CD4-positive, alpha-beta T cell (primary cell): ENCODE measurements around the gene PLK3. TPM values are rescaled to one million over a fixed set of nuclear protein-coding genes. Genes with fewer than 3 reads are reported as not detected.

Experiments used
- ATAC-seq: fragments of 200-7000 bp; cut with Tn5 transposase; one replicate; pipeline ENCODE4 v1.10.0; 2022; ENCODE audit warnings: mild to moderate bottlenecking; ENCODE audit not compliant: poor library complexity
- CTCF ChIA-PET: fragments of 350-600 bp; sonication (Branson Sonifier 250); formaldehyde crosslinking; loops from one replicate; lab custom pipeline; 2021; ENCODE audit warnings: antibody characterized with exemption, inconsistent platforms; lab: Charles Lee
- POLR2A ChIA-PET: fragments of 350-600 bp; sonication (Branson Sonifier 250); formaldehyde crosslinking; loops from one replicate; lab custom pipeline; 2021; ENCODE audit warnings: antibody characterized with exemption, inconsistent platforms; lab: Charles Lee
- DNase-seq, 14 experiments: peaks; one replicate each; pipeline ENCODE4 v3.0.0-alpha.2; 2013 to 2020; ENCODE audit warnings: mixed read lengths in 2 of 14
- H3K27ac ChIP-seq, 2 donors: one replicate each; pipeline versions ENCODE4 v1.5.1 to v1.7.0; 2013; ENCODE audit warnings: low read length in 2 of 2, low read depth in 1 of 2, mild to moderate bottlenecking in 1 of 2
- H3K27me3 ChIP-seq, 2 experiments: 1 replicate in 1 of 2; 2 replicates in 1 of 2; pipeline versions ENCODE4 v1.6.1 to v1.7.0; 2013; ENCODE audit warnings: low read length in 2 of 2, control low read depth in 1 of 2, mild to moderate bottlenecking in 1 of 2, moderate library complexity in 1 of 2; ENCODE audit not compliant: insufficient read depth in 2 of 2, control insufficient read depth in 1 of 2
- H3K36me3 ChIP-seq: one replicate; pipeline ENCODE4 v1.6.1; 2013; ENCODE audit warnings: low read length, control low read depth; ENCODE audit not compliant: insufficient read depth
- H3K4me1 ChIP-seq: one replicate; pipeline ENCODE4 v1.6.1; 2013; ENCODE audit warnings: low read length, control low read depth; ENCODE audit not compliant: insufficient read depth
- H3K4me3 ChIP-seq: one replicate; pipeline ENCODE4 v1.5.1; 2013; ENCODE audit warnings: mild to moderate bottlenecking, low read length, moderate library complexity
- H3K9me3 ChIP-seq, 2 experiments: 1 replicate in 1 of 2; 2 replicates in 1 of 2; pipeline versions ENCODE4 v1.6.1 to v1.7.0; 2013; ENCODE audit warnings: low read length in 2 of 2, mild to moderate bottlenecking in 2 of 2, control low read depth in 1 of 2, moderate library complexity in 1 of 2; ENCODE audit not compliant: control insufficient read depth in 1 of 2, insufficient read depth in 1 of 2
- H3K27ac Mint-ChIP-seq: one replicate; pipeline ENCODE4 v1.8.0; 2020; ENCODE audit warnings: mixed read lengths
- H3K27me3 Mint-ChIP-seq: one replicate; pipeline ENCODE4 v1.8.0; 2021; ENCODE audit warnings: mixed read lengths
- H3K36me3 Mint-ChIP-seq: one replicate; pipeline ENCODE4 v1.8.0; 2021; ENCODE audit warnings: low read depth, mixed read lengths
- H3K4me1 Mint-ChIP-seq: one replicate; pipeline ENCODE4 v1.8.0; 2021; ENCODE audit warnings: low read depth, mixed read lengths
- H3K4me3 Mint-ChIP-seq: one replicate; pipeline ENCODE4 v1.8.0; 2020; ENCODE audit warnings: mild to moderate bottlenecking, mixed read lengths
- H3K9me3 Mint-ChIP-seq: one replicate; pipeline ENCODE4 v1.8.0; 2020; ENCODE audit warnings: mixed read lengths
- intact Hi-C, 2 experiments: fragments of 100-400 bp; cut with DNase I in 1 of 2; cut with micrococcal nuclease in 1 of 2; formaldehyde crosslinking; loops; one replicate each; pipeline versions ENCODE4 v1.15.1 to v1.9.0; 2023 to 2025; cut with DNase I, micrococcal nuclease
- total RNA-seq, 174 experiments: library from RNA in 2 of 174; stranded (reverse) in 2 of 174; gene quantifications; one replicate each; pipeline ENCODE4 v1.2.3 and lab custom pipeline; 2021 to 2026
- TF ChIP-seq, protein P1 (sequence below): fragments of 200-600 bp; IDR thresholded peaks from one replicate; pipeline ENCODE4 v1.8.0; 2022; ENCODE audit warnings: antibody characterized with exemption, mild to moderate bottlenecking

PLK3 gene
- total RNA-seq, 2 experiments from 2014 or later = 794 TPM

DNA sequence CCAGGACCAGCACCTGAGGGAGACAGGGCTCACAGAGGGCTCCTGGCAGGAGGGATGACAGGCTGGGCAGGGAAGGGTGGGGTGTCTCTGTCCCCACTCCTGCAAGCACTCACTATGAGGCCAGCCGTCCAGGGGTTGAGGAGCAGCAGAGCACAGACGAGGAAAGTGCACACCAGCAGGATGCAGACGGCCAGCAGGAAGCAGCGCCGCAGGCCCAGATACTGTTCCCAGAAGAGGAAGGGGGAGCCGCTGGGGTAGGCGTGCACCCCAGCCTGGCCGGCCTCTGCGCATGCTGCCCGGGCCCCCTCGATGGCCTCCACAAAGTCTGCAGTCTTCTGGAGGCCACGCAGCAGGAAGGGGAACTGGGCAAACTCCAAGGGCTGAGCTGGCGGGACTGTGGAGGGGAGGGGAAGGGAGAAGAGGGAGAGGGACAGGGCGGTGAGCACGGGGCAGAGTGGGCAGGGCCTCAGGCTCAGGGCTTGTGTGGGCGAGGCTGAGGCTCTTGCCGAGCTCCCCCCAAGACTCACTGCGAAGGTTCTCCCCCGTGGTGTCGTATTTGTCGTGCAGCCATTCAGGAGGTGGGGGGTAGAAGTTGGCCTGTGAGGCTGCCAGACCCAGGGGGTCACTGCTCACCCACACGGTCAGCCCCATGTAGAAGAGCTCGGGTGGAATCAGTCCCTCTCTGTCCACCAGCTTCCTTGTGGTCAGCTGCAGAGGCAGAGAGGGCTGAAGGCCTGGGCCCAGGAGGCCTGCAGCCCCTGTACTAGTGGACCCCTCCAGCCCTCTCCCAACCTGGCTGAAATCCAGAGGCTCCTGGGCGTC, 26.4 kb downstream of the PLK3 start:
- Mint-ChIP-seq H3K9me3 (no peaks in the 10 kb centered on the region), H3K4me1 (peaks cover under 1% of the 10 kb centered on the region), H3K4me3 (no peak overlapping the region), H3K36me3 (no peaks in the 10 kb centered on the region), H3K27me3 (no peaks in the 10 kb centered on the region), H3K27ac (no peak overlapping the region)
- Histone ChIP-seq H3K9me3 (no peaks in the 10 kb centered on the region), H3K27me3 (no peaks in the 10 kb centered on the region), H3K27ac (no peak overlapping the region), H3K4me3 (no peak overlapping the region), H3K4me1 (peaks cover 5% of the 10 kb centered on the region), H3K36me3 (no peaks in the 10 kb centered on the region)
- ATAC-seq = no peak
- intact Hi-C loops = loop anchor here in 1 of 2 experiments (10.0 kb wide), 1 partner anchor 612 kb away; the partner anchor contains the start of gene DMAP1
- ChIA-PET CTCF (interaction anchor here (0.5 kb wide), 1 partner anchor 1547 kb away, joined by 3 read pairs; no protein-coding TSS in a partner anchor), POLR2A (interaction anchor here (0.9 to 12.2 kb wide), 4 partner anchors 9 to 105 kb away, joined by 3 to 599 read pairs (median 4); partner anchors contain the start of genes BTBD19, DYNLT4 and PLK3)
- TF ChIP-seq, protein P1, sequence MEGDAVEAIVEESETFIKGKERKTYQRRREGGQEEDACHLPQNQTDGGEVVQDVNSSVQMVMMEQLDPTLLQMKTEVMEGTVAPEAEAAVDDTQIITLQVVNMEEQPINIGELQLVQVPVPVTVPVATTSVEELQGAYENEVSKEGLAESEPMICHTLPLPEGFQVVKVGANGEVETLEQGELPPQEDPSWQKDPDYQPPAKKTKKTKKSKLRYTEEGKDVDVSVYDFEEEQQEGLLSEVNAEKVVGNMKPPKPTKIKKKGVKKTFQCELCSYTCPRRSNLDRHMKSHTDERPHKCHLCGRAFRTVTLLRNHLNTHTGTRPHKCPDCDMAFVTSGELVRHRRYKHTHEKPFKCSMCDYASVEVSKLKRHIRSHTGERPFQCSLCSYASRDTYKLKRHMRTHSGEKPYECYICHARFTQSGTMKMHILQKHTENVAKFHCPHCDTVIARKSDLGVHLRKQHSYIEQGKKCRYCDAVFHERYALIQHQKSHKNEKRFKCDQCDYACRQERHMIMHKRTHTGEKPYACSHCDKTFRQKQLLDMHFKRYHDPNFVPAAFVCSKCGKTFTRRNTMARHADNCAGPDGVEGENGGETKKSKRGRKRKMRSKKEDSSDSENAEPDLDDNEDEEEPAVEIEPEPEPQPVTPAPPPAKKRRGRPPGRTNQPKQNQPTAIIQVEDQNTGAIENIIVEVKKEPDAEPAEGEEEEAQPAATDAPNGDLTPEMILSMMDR = no peak
- DNase-seq = peak in 2 of 14 experiments; percentile 43 to 60

GRCh38 chr1:44827197-44828002, 27.2 kb downstream of the PLK3 start:
- ChIA-PET CTCF (interaction anchor here (1.1 kb wide), 1 partner anchor 34 kb away, joined by 3 read pairs; no protein-coding TSS in a partner anchor), POLR2A (interaction anchor here (1.6 to 12.2 kb wide), 2 partner anchors 9 to 23 kb away, joined by 3 to 599 read pairs; partner anchors contain the start of genes BTBD19, DYNLT4 and PLK3)
- Histone ChIP-seq H3K27me3 (no peaks in the 10 kb centered on the region), H3K9me3 (no peaks in the 10 kb centered on the region), H3K36me3 (no peaks in the 10 kb centered on the region), H3K4me1 (peaks cover 5% of the 10 kb centered on the region), H3K27ac (no peak overlapping the region), H3K4me3 (no peak overlapping the region)
- H3K36me3 Mint-ChIP-seq = no peaks in the 10 kb centered on the region
- ATAC-seq (no peak), DNase-seq (no peak)
- no peaks in the 10 kb centered on the region for H3K9me3 Mint-ChIP-seq
- TF ChIP-seq, protein P1 = no peak
- no peak overlapping the region for H3K4me3 Mint-ChIP-seq
- no peak overlapping the region for H3K27ac Mint-ChIP-seq
- intact Hi-C loops = loop anchor here in 1 of 2 experiments (10.0 kb wide), 1 partner anchor 613 kb away; the partner anchor contains the start of gene DMAP1
- H3K27me3 Mint-ChIP-seq = no peaks in the 10 kb centered on the region
- no peaks in the 10 kb centered on the region for H3K4me1 Mint-ChIP-seq

DNA sequence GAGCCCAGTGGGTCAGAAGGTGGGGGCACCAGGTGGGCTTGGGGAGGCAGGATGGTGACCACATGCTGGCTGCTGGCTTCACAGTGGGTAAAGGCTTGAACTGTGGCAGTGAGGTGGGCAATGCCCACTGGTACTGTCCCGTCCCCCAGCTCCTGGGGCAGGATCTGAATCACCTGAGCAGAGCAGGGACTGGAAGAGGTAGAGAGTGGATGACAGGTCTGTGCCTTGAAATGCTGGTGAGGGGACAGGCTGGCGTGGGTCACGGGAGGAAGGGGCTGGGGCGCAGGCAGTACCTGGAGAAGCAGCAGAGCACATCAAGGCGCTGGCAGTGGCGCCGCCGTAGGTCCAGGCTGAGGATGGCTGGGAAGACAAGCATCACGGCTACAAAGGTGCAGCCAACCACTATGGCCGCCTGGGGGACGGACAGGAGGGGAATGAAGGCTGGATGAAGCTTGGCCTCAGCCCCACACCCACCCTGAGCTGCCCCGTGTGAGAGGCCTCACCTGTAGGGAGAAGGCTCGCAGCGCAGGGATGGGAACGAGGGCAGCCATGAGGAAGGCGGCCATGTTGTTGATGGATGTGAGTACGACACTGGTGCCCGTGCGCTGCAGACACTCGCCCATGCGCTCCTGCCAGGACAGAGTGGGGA, 27.9 kb downstream of the PLK3 start:
- H3K9me3 ChIP-seq = no peaks in the 10 kb centered on the region
- DNase-seq (no peak), ATAC-seq (no peak)
- ChIA-PET POLR2A (interaction anchor here (1.6 to 12.2 kb wide), 2 partner anchors 8 to 24 kb away, joined by 3 to 599 read pairs; partner anchors contain the start of genes BTBD19, DYNLT4 and PLK3), CTCF (interaction anchor here (1.1 kb wide), 1 partner anchor 35 kb away, joined by 3 read pairs; no protein-coding TSS in a partner anchor)
- intact Hi-C loops = loop anchor here in 1 of 2 experiments (10.0 kb wide), 1 partner anchor 613 kb away; the partner anchor contains the start of gene DMAP1
- no peaks in the 10 kb centered on the region for H3K9me3 Mint-ChIP-seq
- TF ChIP-seq, protein P1 = no peak
- no peaks in the 10 kb centered on the region for H3K27me3 ChIP-seq
- no peak overlapping the region for H3K27ac ChIP-seq
- H3K4me3 ChIP-seq = no peak overlapping the region
- H3K36me3 ChIP-seq = no peaks in the 10 kb centered on the region
- H3K4me3 Mint-ChIP-seq = no peak overlapping the region
- H3K27me3 Mint-ChIP-seq = no peaks in the 10 kb centered on the region
- H3K36me3 Mint-ChIP-seq = no peaks in the 10 kb centered on the region
- no peaks in the 10 kb centered on the region for H3K4me1 Mint-ChIP-seq
- H3K27ac Mint-ChIP-seq = no peak overlapping the region
- H3K4me1 ChIP-seq = peaks cover 5% of the 10 kb centered on the region
